Activated B cell treated with CpG ODN at 0.5 μM for 24 hours (primary cell): Measurements from ENCODE around the gene TESMIN. TPM values are rescaled to one million over a fixed set of nuclear protein-coding genes. Genes with fewer than 3 reads are reported as not detected.

Source experiments
- ATAC-seq: fragments of 200-7000 bp; cut with Tn5 transposase; one replicate; pipeline ENCODE4 v1.10.0; 2021; ENCODE audit warnings: low read depth, mild to moderate bottlenecking, moderate library complexity
- CTCF ChIA-PET: fragments of 350-600 bp; sonication (Branson Sonifier 250); formaldehyde crosslinking; loops from one replicate; lab custom pipeline; 2021; ENCODE audit warnings: antibody characterized with exemption; lab: Charles Lee
- POLR2A ChIA-PET: fragments of 350-600 bp; sonication (Branson Sonifier 250); formaldehyde crosslinking; loops from one replicate; lab custom pipeline; 2021; ENCODE audit warnings: antibody characterized with exemption; lab: Charles Lee
- DNase-seq: peaks from one replicate; pipeline ENCODE4 v3.0.0; 2022
- H3K27ac Mint-ChIP-seq: one replicate; pipeline ENCODE4 v1.8.0; 2020; ENCODE audit warnings: mixed read lengths
- H3K27me3 Mint-ChIP-seq: one replicate; pipeline ENCODE4 v1.8.0; 2021; ENCODE audit warnings: mixed read lengths
- H3K36me3 Mint-ChIP-seq: one replicate; pipeline ENCODE4 v1.8.0; 2021; ENCODE audit warnings: low read depth, mixed read lengths
- H3K4me1 Mint-ChIP-seq: one replicate; pipeline ENCODE4 v1.8.0; 2021; ENCODE audit warnings: mixed read lengths
- H3K4me3 Mint-ChIP-seq: one replicate; pipeline ENCODE4 v1.8.0; 2020; ENCODE audit warnings: mild to moderate bottlenecking, mixed read lengths
- H3K9me3 Mint-ChIP-seq: one replicate; pipeline ENCODE4 v1.8.0; 2020; ENCODE audit warnings: mixed read lengths
- CTCF ChIP-seq: fragments of 200-600 bp; IDR thresholded peaks from one replicate; pipeline ENCODE4 v1.8.0; 2022; ENCODE audit warnings: antibody characterized with exemption, mild to moderate bottlenecking
- intact Hi-C: fragments of 100-400 bp; cut with micrococcal nuclease; formaldehyde crosslinking; loops from one replicate; pipeline ENCODE4 v1.15.1; 2024
- total RNA-seq: library from RNA; stranded (reverse); gene quantifications from 2 replicates; pipeline ENCODE4 v1.2.3, GENCODE V29; 2022

Gene TESMIN
- total RNA-seq, 1 donor from 2014 or later: 3.0 TPM

DNA sequence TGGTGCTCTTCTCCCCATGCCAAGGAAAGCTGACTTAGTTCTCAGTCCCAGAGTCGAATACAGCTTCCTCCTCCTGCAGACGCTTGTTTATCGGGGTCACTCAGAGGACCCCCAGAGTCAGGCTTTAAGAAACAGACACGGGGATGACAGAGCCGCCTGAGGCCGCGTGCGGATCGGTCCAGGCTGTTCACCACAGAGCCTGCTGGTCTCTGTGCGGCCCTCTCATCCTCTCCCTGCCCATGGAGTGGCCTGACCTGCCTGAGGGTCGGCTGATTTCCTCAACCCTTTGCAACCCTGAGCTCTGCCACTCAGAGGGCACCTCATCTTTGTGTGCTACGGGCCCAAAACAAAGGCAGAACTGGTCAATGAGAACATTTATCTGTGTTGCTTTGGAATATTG, 64.8 kb downstream of the TESMIN start:
- Mint-ChIP-seq H3K4me1 (no peaks in the 10 kb centered on the region), H3K4me3 (no peak overlapping the region), H3K27ac (no peak overlapping the region), H3K27me3 (peaks cover 44% of the 10 kb centered on the region), H3K9me3 (no peaks in the 10 kb centered on the region), H3K36me3 (no peaks in the 10 kb centered on the region)
- intact Hi-C loops: no loop called here
- POLR2A ChIA-PET: no interaction called here
- ATAC-seq (no peak), DNase-seq (no peak)
- CTCF ChIA-PET: no interaction called here
- no peak for TF ChIP-seq CTCF

DNA sequence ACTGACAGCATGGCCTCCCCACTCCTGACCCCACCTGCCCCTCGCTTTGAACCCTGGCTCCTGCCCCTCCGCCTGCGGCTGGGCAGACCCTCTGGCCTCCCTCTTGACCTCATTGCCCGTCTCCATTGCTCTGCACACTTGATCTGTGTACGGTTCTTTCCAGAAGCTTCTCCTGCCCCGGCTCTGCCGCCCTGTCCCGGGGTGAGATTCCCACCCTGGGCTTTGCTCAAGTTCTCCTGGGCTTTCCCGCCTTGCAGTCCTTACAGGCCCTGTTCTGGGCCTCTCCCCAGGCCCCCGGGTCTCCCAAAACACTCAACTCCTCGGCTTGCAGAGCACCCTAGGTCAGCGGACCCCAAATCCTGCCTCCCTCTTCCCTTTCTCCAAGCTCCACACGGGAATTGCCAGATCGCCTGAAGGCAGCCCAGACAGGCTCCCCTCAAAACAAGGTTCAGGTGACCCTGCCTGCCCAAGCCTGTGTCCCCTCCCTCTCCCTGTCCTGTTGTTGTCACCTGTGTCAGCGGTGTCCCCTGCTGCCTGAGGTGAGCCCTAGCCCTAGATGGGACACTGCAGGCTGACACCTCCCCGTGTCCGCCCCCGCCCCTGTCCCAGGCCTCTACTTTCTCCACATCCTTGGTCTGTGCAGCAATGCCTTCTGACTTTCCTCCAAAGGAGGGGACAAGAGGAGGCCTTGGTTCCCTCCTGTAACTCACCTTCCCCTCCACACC, 65.5 kb downstream of the TESMIN start:
- Mint-ChIP-seq H3K27me3 (peaks cover 40% of the 10 kb centered on the region), H3K9me3 (no peaks in the 10 kb centered on the region), H3K27ac (no peak overlapping the region), H3K4me1 (no peaks in the 10 kb centered on the region), H3K36me3 (no peaks in the 10 kb centered on the region), H3K4me3 (no peak overlapping the region)
- POLR2A ChIA-PET: no interaction called here
- ATAC-seq (no peak), DNase-seq (no peak)
- TF ChIP-seq CTCF: no peak
- intact Hi-C loops: no loop called here
- CTCF ChIA-PET: no interaction called here

DNA sequence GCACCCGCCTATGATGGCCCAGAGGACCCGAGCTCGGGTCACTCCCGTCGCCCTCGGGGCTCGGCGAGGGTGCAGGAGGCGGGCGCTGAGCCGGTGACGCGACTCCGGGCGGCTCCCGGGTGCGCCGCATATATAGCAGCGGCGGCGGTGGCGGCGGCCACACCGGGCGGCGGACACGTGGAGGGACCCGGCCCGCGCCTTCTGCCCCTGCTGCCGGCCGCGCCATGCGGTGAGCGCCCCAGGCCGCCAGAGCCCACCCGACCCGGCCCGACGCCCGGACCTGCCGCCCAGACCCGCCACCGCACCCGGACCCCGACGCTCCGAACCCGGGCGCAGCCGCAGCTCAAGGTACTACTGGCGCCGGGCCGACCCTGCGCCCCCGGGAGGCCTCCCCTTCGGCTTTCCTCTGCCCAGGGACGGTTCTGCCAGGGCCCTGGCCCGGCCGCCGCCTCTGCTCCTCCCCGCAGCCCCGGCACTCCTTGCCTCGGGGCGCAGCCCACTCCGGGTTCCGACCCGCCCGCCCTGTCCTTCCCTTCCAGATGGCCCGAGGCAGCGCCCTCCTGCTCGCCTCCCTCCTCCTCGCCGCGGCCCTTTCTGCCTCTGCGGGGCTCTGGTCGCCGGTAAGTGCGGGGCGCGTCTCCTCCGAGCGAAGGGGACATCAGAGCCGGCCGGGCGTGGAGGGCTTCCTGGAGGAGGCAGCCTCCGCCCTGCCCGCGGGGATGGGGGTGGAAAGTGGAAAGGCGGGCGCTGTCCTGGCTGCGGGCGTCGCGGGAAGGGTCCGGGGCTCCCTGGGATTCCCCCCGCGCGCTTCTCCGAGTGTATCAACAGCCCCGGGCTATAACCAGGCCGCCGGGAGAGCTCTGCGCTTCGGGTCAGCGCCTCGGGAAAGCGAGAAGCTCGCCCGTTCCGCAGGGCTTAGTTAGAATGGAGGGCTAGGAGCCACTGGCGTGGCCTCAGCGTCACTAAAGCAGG, 66.6 kb downstream of the TESMIN start, which contains the start of gene GAL:
Gene GAL, plus strand, starts transcription at position 160 of the 972 bp plus-strand sequence. Its CDS starts 380 bp downstream, at position 540.
- DNase-seq: no peak
- H3K27me3 Mint-ChIP-seq: peaks cover 40% of the 10 kb centered on the region
- no peak for TF ChIP-seq CTCF
- H3K27ac Mint-ChIP-seq: no peak within 1 kb of the TSS
- H3K4me3 Mint-ChIP-seq: no peak within 1 kb of the TSS
- no peaks in the 10 kb centered on the region for H3K36me3 Mint-ChIP-seq
- intact Hi-C loops: no loop called here
- no peak for ATAC-seq
- no peaks in the 10 kb centered on the region for H3K4me1 Mint-ChIP-seq
- no peaks in the 10 kb centered on the region for H3K9me3 Mint-ChIP-seq
- CTCF ChIA-PET: no interaction called here
- POLR2A ChIA-PET: no interaction called here

- Mint-ChIP-seq H3K4me3 (no peak overlapping the region), H3K9me3 (no peaks in the 10 kb centered on the region), H3K4me1 (no peaks in the 10 kb centered on the region), H3K36me3 (no peaks in the 10 kb centered on the region), H3K27me3 (peaks cover 37% of the 10 kb centered on the region), H3K27ac (no peak overlapping the region)
- ChIA-PET POLR2A (no interaction called here), CTCF (no interaction called here)
- TF ChIP-seq CTCF: no peak
- no peak for ATAC-seq
- intact Hi-C loops: no loop called here
- DNase-seq: no peak
Observed at GRCh38 chr11:68683536-68684384, 67.6 kb downstream of the TESMIN start.
